Transverse colon (tissue), 4 donors: Measurements from ENCODE around the gene ZNF420. TPM values are rescaled to one million over a fixed set of nuclear protein-coding genes. Genes with fewer than 3 reads are reported as not detected.

Experiments
- DNase-seq: peaks from one replicate; pipeline ENCODE4 v3.0.0-alpha.2; 2019
- H3K27ac ChIP-seq, 4 donors: fragments of 200-600 bp; sonication (generic); 2 replicates each; pipeline ENCODE4 v1.5.1; 2016 to 2018; ENCODE audit warnings: inconsistent platforms in 4 of 4
- H3K27me3 ChIP-seq: fragments of 200-600 bp; sonication (generic); 2 replicates; pipeline ENCODE4 v1.5.1; 2017; ENCODE audit warnings: inconsistent platforms
- H3K36me3 ChIP-seq, 4 donors: fragments of 200-600 bp; sonication (generic); 2 replicates each; pipeline ENCODE4 v1.5.1; 2017 to 2019; ENCODE audit warnings: inconsistent platforms in 4 of 4
- H3K4me1 ChIP-seq, 4 donors: fragments of 200-600 bp; sonication (generic); 2 replicates each; pipeline ENCODE4 v1.5.1; 2017 to 2020; ENCODE audit warnings: inconsistent platforms in 4 of 4
- H3K4me3 ChIP-seq, 4 donors: fragments of 200-600 bp; sonication (generic); 1 replicate in 1 of 4; 2 replicates in 3 of 4; pipeline versions ENCODE4 v1.5.1 to v1.6.1; 2017 to 2019; ENCODE audit warnings: inconsistent platforms in 4 of 4
- H3K9me3 ChIP-seq, 2 donors: fragments of 200-600 bp; sonication (generic); 2 replicates each; pipeline ENCODE4 v1.5.1; 2017 to 2019; ENCODE audit warnings: inconsistent platforms in 2 of 2
- CTCF ChIP-seq, 5 experiments: fragments of 200-600 bp in 3 of 5; fragments of 450-650 bp in 2 of 5; sonication (generic) in 3 of 5; IDR thresholded peaks; 1 replicate in 2 of 5; 2 replicates in 3 of 5; pipeline ENCODE4 v1.5.1; 2016 to 2017; ENCODE audit warnings: antibody characterized with exemption in 5 of 5, inconsistent platforms in 3 of 5, mild to moderate bottlenecking in 2 of 5, moderate library complexity in 1 of 5
- EP300 ChIP-seq: sonication (generic); formaldehyde crosslinking; IDR thresholded peaks from one replicate; pipeline ENCODE4 v1.6.1; 2017; ENCODE audit warnings: antibody characterized with exemption, low read depth
- POLR2A ChIP-seq: fragments of 450-650 bp; IDR thresholded peaks from one replicate; pipeline ENCODE4 v1.6.1; 2016; ENCODE audit warnings: antibody characterized with exemption, mild to moderate bottlenecking, moderate library complexity
- POLR2AphosphoS5 ChIP-seq, 3 donors: sonication (generic); formaldehyde crosslinking; IDR thresholded peaks; one replicate each; pipeline ENCODE4 v1.6.1; 2016; ENCODE audit warnings: antibody characterized with exemption in 3 of 3
- WGBS, 2 donors: methylation state at CpG; one replicate each; pipeline ENCODE4 v1.1.5; 2018; ENCODE audit warnings: low coverage in 1 of 2; 5-methylcytosine and 5-hydroxymethylcytosine counted together
- in situ Hi-C, 4 donors: fragments of 200-750 bp; cut with MboI; loops; one replicate each; pipeline versions ENCODE4 v1.15.0 to v1.15.1; 2017; ENCODE audit warnings: low sequenced_read_pairs in 3 of 4, low pct_ligation_motif_present in 1 of 4, low pct_unique_long_range_greater_than_20kb in 1 of 4
- intact Hi-C: fragments of 100-400 bp; cut with DNase I; formaldehyde crosslinking; loops from one replicate; pipeline ENCODE4 v1.15.1; 2023; ENCODE audit warnings: low total_unique reads
- total RNA-seq, 4 donors: library from RNA; depleted of rRNA; stranded (reverse); fragments of >200 nt; gene quantifications; one replicate each; pipeline ENCODE4 v1.1.0, GENCODE V29; 2016

Gene ZNF420
- total RNA-seq, 4 donors from 2014 or later = 1.4 to 7.5 (median 4.9) TPM; not detected in 1

GRCh38 chr19:37077501-37077933, 716 bp upstream of the ZNF420 start:
- Histone ChIP-seq H3K36me3 (peaks cover 0 to 9% (median 2%) of the 10 kb centered on the region in 4 donors), H3K27me3 (no peaks in the 10 kb centered on the region), H3K4me1 (peaks cover 8 to 10% (median 9%) of the 10 kb centered on the region in 4 donors), H3K4me3 (peak overlapping the region; percentile 55 to 80 (median 76)), H3K27ac (peak overlapping the region; percentile 78 to 89 (median 84)), H3K9me3 (peaks cover 10% of the 10 kb centered on the region in 2 donors)
- DNase-seq = no peak
- in situ Hi-C loops = no loop called here
- TF ChIP-seq POLR2AphosphoS5 (IDR thresholded peaks at IDR 0.05) = no peak
- no peak for TF ChIP-seq EP300
- no peak for TF ChIP-seq CTCF (IDR thresholded peaks at IDR 0.05)
- TF ChIP-seq POLR2A = no peak
- intact Hi-C loops = no loop called here
- 15 to 40% methylated on average over 2 to 7 of the region's 7 CpGs for WGBS, 2 donors

- intact Hi-C loops = no loop called here
- peaks cover 0 to 13% (median 3%) of the 10 kb centered on the region in 4 donors for H3K36me3 ChIP-seq
- WGBS, 2 donors = 0% methylated on average over 7 of the region's 7 CpGs; no CpG with 5 or more reads in 1 of the 2 donors
- H3K9me3 ChIP-seq = peaks cover 16 to 17% of the 10 kb centered on the region in 2 donors
- H3K27ac ChIP-seq = peak overlapping the region; percentile 78 to 89 (median 84)
- in situ Hi-C loops = no loop called here
- no peak for TF ChIP-seq CTCF (IDR thresholded peaks at IDR 0.05)
- no peak for TF ChIP-seq POLR2AphosphoS5 (IDR thresholded peaks at IDR 0.05)
- TF ChIP-seq POLR2A = no peak
- no peak for TF ChIP-seq EP300
- H3K27me3 ChIP-seq = no peaks in the 10 kb centered on the region
- H3K4me1 ChIP-seq = peaks cover 8 to 10% (median 9%) of the 10 kb centered on the region in 4 donors
- peak overlapping the region; percentile 55 to 80 (median 76) for H3K4me3 ChIP-seq
- DNase-seq = no peak
Observed at GRCh38 chr19:37078717-37079032, 442 bp downstream of the ZNF420 start.

- no peak for DNase-seq
- peaks cover 8 to 10% (median 9%) of the 10 kb centered on the region in 4 donors for H3K4me1 ChIP-seq
- TF ChIP-seq POLR2AphosphoS5 (IDR thresholded peaks at IDR 0.05) (no peak), POLR2A (no peak), EP300 (no peak), CTCF (IDR thresholded peaks at IDR 0.05) (no peak)
- H3K4me3 ChIP-seq = peak overlapping the region in 3 of 4 donors; percentile 55 to 78 (median 73)
- H3K9me3 ChIP-seq = peaks cover 18 to 20% of the 10 kb centered on the region in 2 donors
- in situ Hi-C loops (no loop called here), intact Hi-C loops (no loop called here)
- H3K27ac ChIP-seq = no peak overlapping the region
- H3K36me3 ChIP-seq = peaks cover 0 to 13% (median 4%) of the 10 kb centered on the region in 4 donors
- H3K27me3 ChIP-seq = no peaks in the 10 kb centered on the region
- 93% methylated on average over 4 of the region's 4 CpGs; no CpG with 5 or more reads in 1 of the 2 donors for WGBS, 2 donors
Observed at GRCh38 chr19:37079238-37079637, 1.0 kb downstream of the ZNF420 start.

GRCh38 chr19:37082307-37082706, 4.1 kb downstream of the ZNF420 start:
- no peak overlapping the region for H3K4me3 ChIP-seq
- WGBS, 2 donors = 100% methylated on average over 2 of the region's 2 CpGs; no CpG with 5 or more reads in 1 of the 2 donors
- in situ Hi-C loops = no loop called here

More at GRCh38 chr19:37082307-37082706, 4.1 kb downstream of the ZNF420 start:
- Histone ChIP-seq H3K9me3 (peaks cover 39 to 49% of the 10 kb centered on the region in 2 donors), H3K4me1 (peaks cover 8 to 10% (median 9%) of the 10 kb centered on the region in 4 donors), H3K27ac (no peak overlapping the region), H3K27me3 (no peaks in the 10 kb centered on the region), H3K36me3 (peaks cover 0 to 29% (median 6%) of the 10 kb centered on the region in 4 donors)
- intact Hi-C loops = no loop called here
- TF ChIP-seq POLR2AphosphoS5 (IDR thresholded peaks at IDR 0.05) = no peak
- TF ChIP-seq EP300 = no peak
- TF ChIP-seq CTCF (IDR thresholded peaks at IDR 0.05) = no peak
- TF ChIP-seq POLR2A = no peak
- no peak for DNase-seq
